ENCODE data around the gene C9orf153. TPM values are rescaled to one million over a fixed set of nuclear protein-coding genes. Genes with fewer than 3 reads are reported as not detected.

The C9orf153 gene
- total RNA-seq, 1 experiment from 2014 or later = 1.9 TPM

GRCh38 chr9:86219606-86220005 is 39.9 kb downstream of the C9orf153 start:
- Histone ChIP-seq H3K27me3 (ENCODE audit: low read length) (no peaks in the 10 kb centered on the region), H2AFZ (ENCODE audit: low read length) (no peak overlapping the region), H4K20me1 (ENCODE audit: low read length) (no peaks in the 10 kb centered on the region), H3K4me1 (ENCODE audit: insufficient read depth, low read length) (no peaks in the 10 kb centered on the region), H3K36me3 (ENCODE audit: low read depth, low read length) (no peaks in the 10 kb centered on the region), H3K9me2 (replicated peaks; ENCODE audit: low read length) (no peaks in the 10 kb centered on the region), H3K4me2 (ENCODE audit: low read length) (no peak overlapping the region), H3K4me3 (ENCODE audit: low read length) (no peak overlapping the region), H3K9ac (ENCODE audit: low read length) (no peak overlapping the region), H3K9me3 (ENCODE audit: low read length) (no peaks in the 10 kb centered on the region), H3F3A (ENCODE audit: low read length, unreplicated experiment) (no peaks in the 10 kb centered on the region), H3K79me2 (ENCODE audit: low read length) (no peaks in the 10 kb centered on the region), H3K27ac (ENCODE audit: low read length) (no peak overlapping the region)
- intact Hi-C loops (cut with micrococcal nuclease) = no loop called here
- no peak for ATAC-seq
- TF ChIP-seq EZH2 (IDR thresholded peaks at IDR 0.05; ENCODE audit: low read length, unreplicated experiment) (no peak), CTCF (conservative IDR thresholded peaks at IDR 0.05; ENCODE audit: low read depth, low read length) (no peak), EZH2phosphoT487 (IDR thresholded peaks at IDR 0.05; ENCODE audit: borderline replicate concordance, low read length) (no peak)
- BruUV-seq (replicated peaks) = no TSS peak
- DNase-seq = no peak
- POLR2A ChIA-PET (ENCODE audit: unreplicated experiment) = interaction anchor here (0.6 kb wide), 1 partner anchor 193 kb away, joined by 5 read pairs; no protein-coding TSS in a partner anchor
- CTCF ChIA-PET = no interaction called here

- Histone ChIP-seq H3K36me3 (ENCODE audit: low read depth, low read length) (no peaks in the 10 kb centered on the region), H3F3A (ENCODE audit: low read length, unreplicated experiment) (no peaks in the 10 kb centered on the region), H3K4me1 (ENCODE audit: insufficient read depth, low read length) (no peaks in the 10 kb centered on the region), H3K9ac (ENCODE audit: low read length) (no peak overlapping the region), H3K9me3 (ENCODE audit: low read length) (no peaks in the 10 kb centered on the region), H3K4me2 (ENCODE audit: low read length) (no peak overlapping the region), H3K4me3 (ENCODE audit: low read length) (no peak overlapping the region), H4K20me1 (ENCODE audit: low read length) (no peaks in the 10 kb centered on the region), H3K27me3 (ENCODE audit: low read length) (no peaks in the 10 kb centered on the region), H2AFZ (ENCODE audit: low read length) (no peak overlapping the region), H3K27ac (ENCODE audit: low read length) (no peak overlapping the region), H3K9me2 (replicated peaks; ENCODE audit: low read length) (no peaks in the 10 kb centered on the region), H3K79me2 (ENCODE audit: low read length) (no peaks in the 10 kb centered on the region)
- intact Hi-C loops (cut with micrococcal nuclease) = no loop called here
- TF ChIP-seq EZH2 (IDR thresholded peaks at IDR 0.05; ENCODE audit: low read length, unreplicated experiment) = no peak
- no peak for TF ChIP-seq CTCF (conservative IDR thresholded peaks at IDR 0.05; ENCODE audit: low read depth, low read length)
- no peak for TF ChIP-seq EZH2phosphoT487 (IDR thresholded peaks at IDR 0.05; ENCODE audit: borderline replicate concordance, low read length)
- BruUV-seq (replicated peaks) = no TSS peak
- DNase-seq (no peak), ATAC-seq (no peak)
- ChIA-PET CTCF (no interaction called here), POLR2A (ENCODE audit: unreplicated experiment) (no interaction called here)
Observed at GRCh38 chr9:86217076-86217755, 42.2 kb downstream of the C9orf153 start.

- H3K9me2 ChIP-seq (replicated peaks; ENCODE audit: low read length) = no peaks in the 10 kb centered on the region
- ChIA-PET CTCF (no interaction called here), POLR2A (ENCODE audit: unreplicated experiment) (no interaction called here)
- DNase-seq (no peak), ATAC-seq (no peak)
- H2AFZ ChIP-seq (ENCODE audit: low read length) = no peak overlapping the region
- H3F3A ChIP-seq (ENCODE audit: low read length, unreplicated experiment) = no peaks in the 10 kb centered on the region
- no peak overlapping the region for H3K4me2 ChIP-seq (ENCODE audit: low read length)
- H3K79me2 ChIP-seq (ENCODE audit: low read length) = no peaks in the 10 kb centered on the region
- intact Hi-C loops (cut with micrococcal nuclease) = loop anchor here (10.0 kb wide), 1 partner anchor 148 kb away; the partner anchor contains the start of gene TUT7
- H3K4me3 ChIP-seq (ENCODE audit: low read length) = no peak overlapping the region
- no peaks in the 10 kb centered on the region for H4K20me1 ChIP-seq (ENCODE audit: low read length)
- H3K9me3 ChIP-seq (ENCODE audit: low read length) = no peaks in the 10 kb centered on the region
- BruUV-seq (replicated peaks) = no TSS peak
- H3K4me1 ChIP-seq (ENCODE audit: insufficient read depth, low read length) = no peaks in the 10 kb centered on the region
- no peaks in the 10 kb centered on the region for H3K27me3 ChIP-seq (ENCODE audit: low read length)
- TF ChIP-seq CTCF (conservative IDR thresholded peaks at IDR 0.05; ENCODE audit: low read depth, low read length) = no peak
- TF ChIP-seq EZH2 (IDR thresholded peaks at IDR 0.05; ENCODE audit: low read length, unreplicated experiment) = no peak
- no peak for TF ChIP-seq EZH2phosphoT487 (IDR thresholded peaks at IDR 0.05; ENCODE audit: borderline replicate concordance, low read length)
- H3K36me3 ChIP-seq (ENCODE audit: low read depth, low read length) = no peaks in the 10 kb centered on the region
- H3K27ac ChIP-seq (ENCODE audit: low read length) = no peak overlapping the region
- H3K9ac ChIP-seq (ENCODE audit: low read length) = no peak overlapping the region
Observed at GRCh38 chr9:86207193-86207592, 52.3 kb downstream of the C9orf153 start.

Data from PC-3 (cell line).